Measurements from ENCODE around the gene CEBPA.

DNA sequence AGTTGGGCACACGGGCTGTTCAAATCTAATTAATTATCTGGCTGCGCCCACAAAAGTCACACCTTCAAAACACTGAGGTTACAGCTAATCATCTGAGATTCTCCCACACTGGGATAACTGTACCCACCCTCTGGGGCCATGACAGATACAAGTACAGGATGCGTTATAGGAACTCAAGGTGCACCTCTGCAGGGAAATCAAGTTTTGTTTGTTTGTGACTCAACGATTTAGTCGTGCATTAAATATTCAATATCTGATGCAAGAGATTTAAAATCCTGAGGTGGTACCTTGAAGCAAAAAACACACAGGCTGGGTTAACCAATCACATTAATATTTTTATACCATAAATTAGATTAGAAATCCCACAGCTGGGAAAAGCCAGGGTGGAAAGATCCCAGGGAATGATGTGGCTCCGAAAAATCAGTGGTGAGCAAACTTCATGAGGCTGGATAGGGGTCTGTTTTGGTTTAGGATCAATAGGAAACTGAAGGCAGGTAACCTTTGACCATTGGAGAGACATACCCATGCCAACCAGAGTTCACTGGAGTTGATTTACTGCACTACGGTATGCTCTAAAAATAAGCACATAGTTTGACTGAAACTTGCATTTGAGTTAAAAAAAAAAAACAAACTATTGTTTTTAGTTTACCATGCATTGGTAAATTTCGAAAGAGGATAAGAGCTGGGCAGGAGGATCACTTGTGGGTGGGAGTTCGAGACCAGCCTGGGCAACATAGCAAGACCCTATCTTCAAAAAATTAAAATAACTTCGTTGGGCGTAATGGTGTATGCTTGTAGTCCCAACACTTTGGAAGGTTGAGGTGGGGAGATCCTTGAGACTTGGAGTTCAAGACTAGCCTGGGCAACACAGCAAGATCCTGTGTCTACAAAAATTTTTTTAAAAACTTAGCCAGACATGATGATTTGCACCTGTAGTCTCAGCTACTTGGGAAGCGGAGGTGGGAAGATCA lies 47.3 kb upstream of the CEBPA start:
- TF ChIP-seq, protein P1, sequence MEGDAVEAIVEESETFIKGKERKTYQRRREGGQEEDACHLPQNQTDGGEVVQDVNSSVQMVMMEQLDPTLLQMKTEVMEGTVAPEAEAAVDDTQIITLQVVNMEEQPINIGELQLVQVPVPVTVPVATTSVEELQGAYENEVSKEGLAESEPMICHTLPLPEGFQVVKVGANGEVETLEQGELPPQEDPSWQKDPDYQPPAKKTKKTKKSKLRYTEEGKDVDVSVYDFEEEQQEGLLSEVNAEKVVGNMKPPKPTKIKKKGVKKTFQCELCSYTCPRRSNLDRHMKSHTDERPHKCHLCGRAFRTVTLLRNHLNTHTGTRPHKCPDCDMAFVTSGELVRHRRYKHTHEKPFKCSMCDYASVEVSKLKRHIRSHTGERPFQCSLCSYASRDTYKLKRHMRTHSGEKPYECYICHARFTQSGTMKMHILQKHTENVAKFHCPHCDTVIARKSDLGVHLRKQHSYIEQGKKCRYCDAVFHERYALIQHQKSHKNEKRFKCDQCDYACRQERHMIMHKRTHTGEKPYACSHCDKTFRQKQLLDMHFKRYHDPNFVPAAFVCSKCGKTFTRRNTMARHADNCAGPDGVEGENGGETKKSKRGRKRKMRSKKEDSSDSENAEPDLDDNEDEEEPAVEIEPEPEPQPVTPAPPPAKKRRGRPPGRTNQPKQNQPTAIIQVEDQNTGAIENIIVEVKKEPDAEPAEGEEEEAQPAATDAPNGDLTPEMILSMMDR (IDR thresholded peaks at IDR 0.05), result no peak
- TF ChIP-seq POLR2A (IDR thresholded peaks at IDR 0.05), result no peak
